ENCODE data around the gene SLC39A2.
A peak's percentile ranks its signal among the peaks of the same experiment; 100 is the strongest.
"Not testable (repeated sequence)": the region's sequence is repeated elsewhere in the genome, so short reads cannot be mapped to it uniquely, and the experiment has no call there.

SLC39A2 gene

DNA sequence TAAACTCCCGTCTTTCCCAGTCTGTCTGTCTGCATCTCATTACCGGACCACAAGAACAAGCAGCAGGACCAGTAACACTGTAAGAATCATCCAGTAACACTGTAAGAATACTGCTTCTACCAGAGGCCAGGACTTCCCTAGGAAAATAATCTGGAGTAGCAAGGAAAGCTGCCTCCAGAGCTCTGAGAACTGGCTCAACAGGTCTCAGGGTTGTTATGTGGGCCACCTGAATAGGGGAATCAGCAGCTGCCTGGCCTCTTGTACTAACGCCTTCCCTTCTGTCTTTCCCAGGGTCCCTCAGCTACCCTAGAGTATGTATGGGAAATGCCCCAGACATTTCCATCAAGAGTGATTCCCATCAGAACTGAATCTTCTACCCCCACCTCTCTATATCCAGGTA is 954 bp upstream of the SLC39A2 start:
- peaks cover 16% of the 10 kb centered on the region for H3K4me1 ChIP-seq (ENCODE audit: control insufficient read depth, insufficient read depth, low read length)
- DNase-seq (ENCODE audit: low read depth) = no peak
- no peaks in the 10 kb centered on the region for H3K9me3 ChIP-seq (ENCODE audit: control insufficient read depth, low read length)

DNA sequence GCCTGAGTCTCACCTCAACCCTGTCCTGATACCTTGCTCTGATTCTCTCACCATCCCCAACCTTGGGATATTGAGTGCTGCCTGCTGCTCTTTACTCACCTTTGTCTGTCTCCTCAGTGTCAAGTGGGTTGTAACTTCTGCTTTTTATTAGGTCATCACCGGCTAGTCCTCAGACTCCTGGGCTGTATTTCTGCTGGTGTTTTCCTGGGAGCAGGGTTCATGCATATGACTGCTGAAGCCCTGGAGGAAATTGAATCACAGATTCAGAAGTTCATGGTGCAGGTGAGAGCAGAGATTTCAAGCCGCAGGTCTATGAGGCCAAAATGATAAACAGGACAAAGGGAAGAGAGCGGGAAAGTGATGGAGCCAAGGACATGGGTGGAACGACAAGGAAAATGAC is 498 bp downstream of the SLC39A2 start:
- Histone ChIP-seq H3K4me3 (ENCODE audit: low read length) (no peak overlapping the region), H3K36me3 (ENCODE audit: control insufficient read depth, insufficient read depth, low read length, severe bottlenecking) (peaks cover 30% of the 10 kb centered on the region), H3K4me1 (ENCODE audit: control insufficient read depth, insufficient read depth, low read length) (peaks cover 16% of the 10 kb centered on the region), H3K27me3 (replicated peaks; ENCODE audit: control insufficient read depth, insufficient read depth, low read length) (no peaks in the 10 kb centered on the region), H3K9ac (ENCODE audit: low read length) (no peak overlapping the region), H3K9me3 (ENCODE audit: control insufficient read depth, low read length) (no peaks in the 10 kb centered on the region)
- no peak for DNase-seq (ENCODE audit: low read depth)

More for the DNA sequence above, 954 bp upstream of the SLC39A2 start:
- H3K9ac ChIP-seq (ENCODE audit: low read length) = no peak overlapping the region
- peak overlapping the region; percentile 26 for H3K4me3 ChIP-seq (ENCODE audit: low read length)
- no peaks in the 10 kb centered on the region for H3K27me3 ChIP-seq (replicated peaks; ENCODE audit: control insufficient read depth, insufficient read depth, low read length)
- peaks cover 42% of the 10 kb centered on the region for H3K36me3 ChIP-seq (ENCODE audit: control insufficient read depth, insufficient read depth, low read length, severe bottlenecking)

DNA sequence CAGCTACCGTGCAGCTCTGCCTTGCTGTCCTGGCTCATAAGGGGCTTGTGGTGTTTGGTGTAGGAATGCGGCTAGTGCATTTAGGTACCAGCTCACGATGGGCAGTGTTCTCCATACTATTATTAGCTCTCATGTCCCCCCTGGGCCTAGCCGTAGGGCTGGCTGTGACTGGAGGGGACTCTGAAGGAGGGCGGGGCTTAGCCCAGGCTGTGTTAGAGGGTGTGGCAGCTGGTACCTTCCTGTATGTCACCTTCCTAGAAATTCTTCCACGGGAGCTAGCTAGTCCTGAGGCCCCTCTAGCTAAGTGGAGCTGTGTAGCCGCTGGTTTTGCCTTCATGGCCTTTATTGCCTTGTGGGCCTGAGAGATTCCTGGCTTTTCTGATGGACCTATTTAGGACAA is 2.1 kb downstream of the SLC39A2 start:
- Histone ChIP-seq H3K9me3 (ENCODE audit: control insufficient read depth, low read length) (no peaks in the 10 kb centered on the region), H3K9ac (ENCODE audit: low read length) (no peak overlapping the region), H3K27me3 (replicated peaks; ENCODE audit: control insufficient read depth, insufficient read depth, low read length) (no peaks in the 10 kb centered on the region), H3K36me3 (ENCODE audit: control insufficient read depth, insufficient read depth, low read length, severe bottlenecking) (peaks cover 14% of the 10 kb centered on the region), H3K4me3 (ENCODE audit: low read length) (no peak overlapping the region), H3K4me1 (ENCODE audit: control insufficient read depth, insufficient read depth, low read length) (peaks cover 16% of the 10 kb centered on the region)
- no peak for DNase-seq (ENCODE audit: low read depth)

DNA sequence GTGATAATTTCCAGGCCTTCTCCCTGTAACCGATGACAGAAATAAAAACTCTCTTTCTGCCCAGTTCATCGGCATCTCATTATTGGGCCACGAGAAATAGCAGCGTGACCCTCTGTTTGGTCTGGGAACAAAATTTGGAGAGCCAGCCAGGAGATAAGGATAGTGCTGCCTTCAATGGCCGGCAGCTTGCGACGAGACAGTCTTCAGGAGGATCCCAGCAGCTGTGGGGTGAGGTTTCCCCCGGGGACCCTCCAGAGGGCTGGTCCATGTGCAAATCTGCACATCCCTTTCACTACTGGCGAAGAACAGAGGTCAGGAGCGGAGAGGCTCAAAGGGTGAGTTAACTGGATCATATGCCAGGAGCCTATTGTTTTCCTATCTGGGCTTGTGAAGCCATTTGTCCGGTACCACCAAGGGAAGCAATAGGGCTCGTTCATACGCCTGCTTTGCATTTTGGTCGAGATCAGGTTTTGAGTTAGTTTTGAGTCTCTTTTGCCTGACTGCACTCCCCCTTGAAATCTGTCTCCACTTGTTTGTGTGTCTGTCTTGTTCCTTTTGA is 4.8 kb downstream of the SLC39A2 start:
- H3K27me3 ChIP-seq (replicated peaks; ENCODE audit: control insufficient read depth, insufficient read depth, low read length) = no peaks in the 10 kb centered on the region
- H3K9ac ChIP-seq (ENCODE audit: low read length) = no peak overlapping the region
- no peak overlapping the region for H3K4me3 ChIP-seq (ENCODE audit: low read length)
- H3K4me1 ChIP-seq (ENCODE audit: control insufficient read depth, insufficient read depth, low read length) = peaks cover 7% of the 10 kb centered on the region
- no peaks in the 10 kb centered on the region for H3K9me3 ChIP-seq (ENCODE audit: control insufficient read depth, low read length)
- no peak for DNase-seq (ENCODE audit: low read depth)
- no peaks in the 10 kb centered on the region for H3K36me3 ChIP-seq (ENCODE audit: control insufficient read depth, insufficient read depth, low read length, severe bottlenecking)

DNA sequence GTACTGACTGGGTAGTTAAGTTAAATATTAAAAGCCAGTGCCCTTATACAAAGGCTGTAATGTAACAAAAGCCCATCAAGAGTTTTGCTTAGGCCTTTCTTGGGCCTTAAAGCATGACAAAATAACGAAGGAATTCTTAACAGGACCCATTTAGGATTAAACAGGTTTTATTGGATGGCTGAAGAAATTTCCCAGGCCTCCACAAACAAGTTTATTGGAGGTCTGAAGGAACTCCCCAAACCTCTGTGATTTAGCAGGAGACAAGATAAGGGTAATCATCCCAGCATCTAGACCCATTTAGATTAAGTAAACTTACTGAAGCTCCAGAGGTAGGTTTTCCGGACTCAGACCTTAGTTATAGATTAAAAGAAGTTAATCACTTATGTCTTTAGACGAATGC is 10.6 kb downstream of the SLC39A2 start:
- peaks cover 24% of the 10 kb centered on the region for H3K27me3 ChIP-seq (replicated peaks; ENCODE audit: control insufficient read depth, insufficient read depth, low read length)
- not testable (repeated sequence) for H3K9me3 ChIP-seq (ENCODE audit: control insufficient read depth, low read length); H3K9ac ChIP-seq (ENCODE audit: low read length); H3K36me3 ChIP-seq (ENCODE audit: control insufficient read depth, insufficient read depth, low read length, severe bottlenecking); H3K4me3 ChIP-seq (ENCODE audit: low read length); H3K4me1 ChIP-seq (ENCODE audit: control insufficient read depth, insufficient read depth, low read length); DNase-seq (ENCODE audit: low read depth)

DNA sequence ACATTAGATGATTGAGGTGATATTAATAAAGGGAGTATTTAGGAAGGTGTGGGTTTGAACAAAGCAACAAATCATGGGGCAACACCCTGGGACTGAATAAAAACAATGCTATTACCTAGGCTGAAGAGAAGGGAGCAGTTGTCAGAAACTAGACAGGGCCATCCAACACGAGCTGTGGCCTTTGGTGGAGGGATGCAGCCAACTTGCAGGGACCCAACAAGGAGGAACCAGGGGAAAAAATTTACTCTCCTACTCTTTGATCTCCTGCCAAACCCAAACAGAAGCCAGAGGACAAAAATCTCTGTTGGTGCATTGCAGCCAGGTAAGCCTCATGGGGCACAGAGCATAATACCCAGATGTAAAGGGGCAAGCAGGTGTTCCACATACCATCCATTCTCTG is 12.0 kb downstream of the SLC39A2 start:
- Histone ChIP-seq H3K9ac (ENCODE audit: low read length) (no peak overlapping the region), H3K36me3 (ENCODE audit: control insufficient read depth, insufficient read depth, low read length, severe bottlenecking) (no peaks in the 10 kb centered on the region), H3K9me3 (ENCODE audit: control insufficient read depth, low read length) (no peaks in the 10 kb centered on the region), H3K4me1 (ENCODE audit: control insufficient read depth, insufficient read depth, low read length) (no peaks in the 10 kb centered on the region), H3K4me3 (ENCODE audit: low read length) (no peak overlapping the region), H3K27me3 (replicated peaks; ENCODE audit: control insufficient read depth, insufficient read depth, low read length) (peaks cover 24% of the 10 kb centered on the region)
- no peak for DNase-seq (ENCODE audit: low read depth)

DNA sequence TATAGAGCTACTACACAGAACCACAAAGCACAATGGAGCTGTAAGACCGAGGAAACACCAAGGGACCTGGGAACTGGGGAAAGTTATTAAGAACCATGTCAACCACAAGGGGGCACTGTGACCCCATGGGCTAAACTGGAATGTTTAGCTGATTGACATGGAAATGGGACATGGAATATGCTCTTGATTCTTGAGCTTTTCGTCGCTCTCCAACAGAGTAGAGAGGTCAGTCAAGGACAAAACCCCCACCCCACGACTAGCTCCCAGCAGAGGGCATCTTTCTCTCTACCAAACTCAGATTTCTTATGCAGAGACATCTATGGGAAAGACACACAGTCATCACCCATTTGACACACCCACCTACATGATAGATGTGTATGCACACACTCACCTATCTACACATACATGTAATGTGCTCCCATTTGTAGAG is 15.7 kb downstream of the SLC39A2 start:
- Histone ChIP-seq H3K4me1 (ENCODE audit: control insufficient read depth, insufficient read depth, low read length) (peaks cover 3% of the 10 kb centered on the region), H3K9ac (ENCODE audit: low read length) (no peak overlapping the region), H3K27me3 (replicated peaks; ENCODE audit: control insufficient read depth, insufficient read depth, low read length) (peaks cover 24% of the 10 kb centered on the region), H3K36me3 (ENCODE audit: control insufficient read depth, insufficient read depth, low read length, severe bottlenecking) (no peaks in the 10 kb centered on the region), H3K4me3 (ENCODE audit: low read length) (no peak overlapping the region), H3K9me3 (ENCODE audit: control insufficient read depth, low read length) (no peaks in the 10 kb centered on the region)
- DNase-seq (ENCODE audit: low read depth) = peak; percentile 95

DNA sequence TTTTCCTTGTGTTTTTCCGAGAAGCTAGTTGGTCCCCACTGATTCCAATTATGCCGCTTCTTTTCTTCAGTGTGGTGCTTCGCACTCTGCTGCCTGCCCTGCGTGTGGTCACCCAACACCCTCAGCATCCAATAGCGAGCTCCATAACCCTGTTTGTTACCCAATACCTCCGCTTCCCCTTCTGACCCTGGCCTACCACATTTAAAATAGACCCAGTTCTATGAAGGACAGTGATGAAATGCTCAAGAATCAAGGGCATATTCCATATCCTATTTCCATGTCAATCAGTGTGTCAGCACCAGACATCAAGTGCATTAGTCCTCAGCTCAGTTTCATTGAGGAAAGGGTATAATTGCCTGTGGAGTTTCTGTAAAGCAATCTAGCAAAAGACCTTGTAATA is 16.2 kb downstream of the SLC39A2 start:
- Histone ChIP-seq H3K27me3 (replicated peaks; ENCODE audit: control insufficient read depth, insufficient read depth, low read length) (peaks cover 24% of the 10 kb centered on the region), H3K36me3 (ENCODE audit: control insufficient read depth, insufficient read depth, low read length, severe bottlenecking) (no peaks in the 10 kb centered on the region), H3K9me3 (ENCODE audit: control insufficient read depth, low read length) (no peaks in the 10 kb centered on the region), H3K4me1 (ENCODE audit: control insufficient read depth, insufficient read depth, low read length) (peaks cover 3% of the 10 kb centered on the region), H3K9ac (ENCODE audit: low read length) (no peak overlapping the region), H3K4me3 (ENCODE audit: low read length) (no peak overlapping the region)
- no peak for DNase-seq (ENCODE audit: low read depth)

DNA sequence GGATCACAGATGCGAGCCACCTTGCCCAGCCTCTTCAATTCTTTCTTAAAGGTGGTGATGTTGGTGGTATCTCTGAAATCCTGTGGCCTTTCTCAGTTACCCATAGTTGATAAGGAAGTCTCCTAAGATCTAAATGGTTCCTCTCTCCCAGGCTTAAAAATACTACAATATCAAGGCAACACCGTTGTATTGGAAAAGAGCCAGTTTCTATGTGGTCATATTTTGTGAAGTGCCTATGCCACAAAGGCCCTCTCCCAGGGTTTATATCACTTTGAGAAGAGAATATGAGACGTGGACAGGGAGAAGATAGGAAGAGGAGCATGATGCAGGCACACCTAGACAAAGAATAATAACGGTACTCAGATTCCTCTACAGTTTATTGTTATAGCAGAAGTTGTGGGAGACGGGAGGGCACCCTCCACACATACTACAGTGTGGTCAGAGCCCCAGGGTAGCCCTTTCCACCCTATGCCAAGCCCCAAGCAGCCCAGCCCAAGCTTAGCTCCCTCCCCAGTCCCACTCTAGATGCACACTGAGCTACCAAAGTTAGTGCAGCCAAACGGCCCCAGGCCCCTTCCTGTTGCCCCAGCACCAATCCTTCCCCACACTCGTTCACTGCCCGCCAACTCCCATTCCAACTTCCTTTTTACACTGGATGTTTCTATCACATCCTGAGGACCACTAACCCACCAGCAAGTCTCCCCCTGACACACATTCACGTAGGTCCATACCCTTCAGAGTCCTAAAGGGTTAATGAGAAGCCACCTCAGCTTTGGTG is 17.5 kb downstream of the SLC39A2 start:
- DNase-seq (ENCODE audit: low read depth) = no peak
- H3K27me3 ChIP-seq (replicated peaks; ENCODE audit: control insufficient read depth, insufficient read depth, low read length) = peaks cover 18% of the 10 kb centered on the region
- no peaks in the 10 kb centered on the region for H3K9me3 ChIP-seq (ENCODE audit: control insufficient read depth, low read length)
- H3K36me3 ChIP-seq (ENCODE audit: control insufficient read depth, insufficient read depth, low read length, severe bottlenecking) = no peaks in the 10 kb centered on the region
- H3K9ac ChIP-seq (ENCODE audit: low read length) = no peak overlapping the region
- peaks cover 3% of the 10 kb centered on the region for H3K4me1 ChIP-seq (ENCODE audit: control insufficient read depth, insufficient read depth, low read length)
- H3K4me3 ChIP-seq (ENCODE audit: low read length) = no peak overlapping the region

DNA sequence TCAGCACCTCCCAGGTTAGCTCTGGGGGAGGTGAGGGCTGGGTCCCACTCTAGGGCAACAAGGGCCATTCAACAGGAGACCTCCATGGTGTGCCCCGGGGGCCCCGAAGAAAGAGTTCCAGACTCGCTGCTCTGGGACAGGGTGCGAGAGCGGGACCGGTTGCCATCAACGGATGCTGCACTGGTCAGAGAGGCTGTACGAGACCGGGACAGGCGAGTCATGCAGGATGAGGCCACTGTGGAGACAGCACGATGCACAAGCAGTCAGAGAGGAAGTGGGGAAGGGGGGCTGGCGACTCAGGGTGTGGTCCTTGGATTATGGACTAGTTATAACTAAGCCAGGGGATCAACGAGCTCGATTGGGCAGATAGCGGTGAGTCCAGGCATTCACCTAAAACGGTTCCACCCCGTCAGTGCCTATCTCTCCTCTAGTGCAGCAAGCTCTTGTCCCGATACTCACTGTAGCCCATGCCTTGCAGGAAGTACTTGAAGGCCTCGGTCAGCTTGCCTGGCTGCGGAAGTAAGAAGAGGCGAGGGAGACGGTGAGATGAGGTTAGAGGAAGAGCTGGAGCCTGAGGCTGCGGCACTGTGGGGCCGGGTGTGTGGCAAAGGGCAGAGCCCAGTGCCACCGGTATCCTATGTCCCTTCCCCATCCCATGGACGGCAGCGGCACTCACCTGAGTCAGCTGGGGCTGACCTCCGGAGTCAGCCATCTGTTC is 18.6 kb downstream of the SLC39A2 start:
- H3K4me1 ChIP-seq (ENCODE audit: control insufficient read depth, insufficient read depth, low read length) = peaks cover 3% of the 10 kb centered on the region
- no peak for DNase-seq (ENCODE audit: low read depth)
- no peak overlapping the region for H3K4me3 ChIP-seq (ENCODE audit: low read length)
- peaks cover 18% of the 10 kb centered on the region for H3K27me3 ChIP-seq (replicated peaks; ENCODE audit: control insufficient read depth, insufficient read depth, low read length)
- H3K9me3 ChIP-seq (ENCODE audit: control insufficient read depth, low read length) = no peaks in the 10 kb centered on the region
- H3K36me3 ChIP-seq (ENCODE audit: control insufficient read depth, insufficient read depth, low read length, severe bottlenecking) = no peaks in the 10 kb centered on the region
- H3K9ac ChIP-seq (ENCODE audit: low read length) = no peak overlapping the region

DNA sequence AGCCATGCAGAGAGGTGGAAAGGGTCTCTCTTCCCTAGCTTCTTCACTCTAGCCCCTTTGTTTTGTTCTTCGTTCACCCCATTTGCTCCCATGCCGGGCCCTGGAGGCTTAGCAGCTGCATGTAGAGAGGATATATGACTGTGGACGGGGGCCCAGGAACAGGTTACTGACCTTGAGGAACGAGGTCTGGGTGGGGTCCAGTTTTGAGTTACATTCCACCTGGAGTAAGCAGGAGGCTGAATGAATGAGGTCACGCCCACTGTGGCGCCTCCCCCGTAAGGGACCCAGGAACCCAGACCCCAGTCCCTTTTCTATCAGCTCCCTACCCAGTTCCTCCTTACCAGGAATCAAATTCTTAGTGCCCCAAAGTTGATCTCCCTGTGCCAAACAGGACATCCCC is 19.2 kb downstream of the SLC39A2 start:
- no peak overlapping the region for H3K9ac ChIP-seq (ENCODE audit: low read length)
- H3K9me3 ChIP-seq (ENCODE audit: control insufficient read depth, low read length) = no peaks in the 10 kb centered on the region
- H3K27me3 ChIP-seq (replicated peaks; ENCODE audit: control insufficient read depth, insufficient read depth, low read length) = peaks cover 18% of the 10 kb centered on the region
- no peaks in the 10 kb centered on the region for H3K36me3 ChIP-seq (ENCODE audit: control insufficient read depth, insufficient read depth, low read length, severe bottlenecking)
- H3K4me1 ChIP-seq (ENCODE audit: control insufficient read depth, insufficient read depth, low read length) = peaks cover 3% of the 10 kb centered on the region
- no peak overlapping the region for H3K4me3 ChIP-seq (ENCODE audit: low read length)
- DNase-seq (ENCODE audit: low read depth) = no peak

Data from adipocyte (in vitro differentiated cells).